Measurements from ENCODE around the gene PADI1.
A peak's percentile ranks its signal among the peaks of the same experiment; 100 is the strongest.

Gene PADI1

DNA sequence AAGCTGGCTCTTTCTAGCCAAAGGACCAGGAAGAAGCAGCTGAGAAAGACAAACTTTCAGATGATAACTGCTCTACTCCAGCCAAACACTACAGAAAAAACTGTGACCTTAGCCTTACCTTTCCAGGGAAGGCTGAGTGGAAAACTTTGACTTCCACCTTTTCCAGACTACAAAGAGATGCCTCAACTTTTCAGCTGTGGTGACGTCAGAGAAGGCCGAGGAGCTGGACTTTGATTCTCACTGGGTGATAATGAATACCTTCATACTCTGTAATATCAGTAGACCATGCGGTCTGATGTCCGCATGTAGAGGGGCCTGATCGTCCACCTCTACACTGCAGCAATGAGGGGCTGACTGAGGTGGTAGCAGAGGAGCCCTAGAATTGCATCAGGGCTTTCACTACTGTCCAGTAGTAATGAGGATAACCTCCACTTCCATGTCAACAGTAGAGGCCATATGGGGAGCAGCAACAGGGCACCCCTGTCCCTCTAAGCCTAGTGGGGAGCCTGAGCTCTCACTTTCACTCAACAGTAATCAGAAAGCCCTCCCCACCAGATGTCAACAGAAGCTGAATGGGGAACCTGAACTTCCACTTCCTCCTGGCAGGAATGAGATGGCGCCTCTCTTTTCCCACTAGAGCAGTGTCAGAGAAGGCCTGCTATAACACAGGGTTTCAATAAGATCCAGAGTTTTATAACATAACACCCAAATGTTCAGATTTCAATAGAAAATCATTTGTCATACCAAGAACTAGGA lies 28.4 kb upstream of the PADI1 start:
- no peak for DNase-seq (ENCODE audit: low read depth, low spot score)
- H3K4me3 ChIP-seq (ENCODE audit: low read length): no peak overlapping the region

DNA sequence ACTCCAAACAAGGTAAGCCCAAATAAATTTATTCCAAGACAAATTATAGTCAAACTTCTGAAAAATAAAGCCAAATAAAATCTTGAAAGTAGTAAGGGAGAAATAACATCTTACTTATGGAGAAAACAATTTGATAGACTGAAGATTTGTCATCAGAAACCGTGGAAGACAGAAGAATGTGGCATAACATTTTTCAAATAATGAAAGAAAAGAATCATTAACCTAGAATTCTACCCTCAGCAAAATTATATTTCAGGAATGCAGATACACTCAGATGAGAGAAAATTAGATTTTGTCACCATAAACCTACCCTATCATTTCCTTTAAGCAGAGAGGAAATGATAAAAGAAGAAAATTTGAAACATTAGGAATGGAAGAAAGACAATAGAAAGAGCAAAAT lies 27.3 kb upstream of the PADI1 start:
- no peak for DNase-seq (ENCODE audit: low read depth, low spot score)
- no peak overlapping the region for H3K4me3 ChIP-seq (ENCODE audit: low read length)

DNA sequence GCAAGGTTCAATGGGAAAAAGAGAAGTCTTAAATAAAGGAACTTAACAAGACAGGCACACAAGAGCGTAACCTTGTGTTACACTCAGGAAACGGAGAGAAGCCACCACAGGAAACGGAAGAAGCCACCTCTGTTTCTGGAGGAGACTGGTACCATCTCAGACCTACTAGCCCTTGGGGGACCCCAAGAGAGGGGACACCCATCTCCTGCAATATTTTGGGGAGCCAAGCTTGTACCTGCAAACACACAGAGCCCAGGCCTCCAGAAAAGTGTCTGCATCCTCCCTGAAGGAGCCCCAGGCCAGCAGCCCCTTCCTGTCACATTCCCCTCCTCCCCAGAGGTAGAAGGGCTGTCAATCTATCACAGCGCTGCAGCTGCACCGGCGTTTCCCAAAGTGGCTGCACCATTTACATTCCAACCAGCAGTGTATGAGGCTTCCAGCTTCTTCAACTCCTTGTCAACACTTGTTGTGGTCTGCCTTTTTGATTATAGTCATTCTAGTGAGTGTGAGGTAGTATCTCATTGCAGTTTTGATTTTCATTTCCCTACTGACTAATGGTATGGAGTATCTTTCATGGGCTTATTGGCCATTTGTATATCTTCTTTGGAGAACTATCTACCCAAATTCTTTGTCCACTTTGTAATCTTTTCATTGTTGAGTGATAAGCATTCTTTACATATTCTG lies 23.0 kb upstream of the PADI1 start:
- DNase-seq (ENCODE audit: low read depth, low spot score): peak; percentile 81
- peak overlapping the region; percentile 40 for H3K4me3 ChIP-seq (ENCODE audit: low read length)

DNA sequence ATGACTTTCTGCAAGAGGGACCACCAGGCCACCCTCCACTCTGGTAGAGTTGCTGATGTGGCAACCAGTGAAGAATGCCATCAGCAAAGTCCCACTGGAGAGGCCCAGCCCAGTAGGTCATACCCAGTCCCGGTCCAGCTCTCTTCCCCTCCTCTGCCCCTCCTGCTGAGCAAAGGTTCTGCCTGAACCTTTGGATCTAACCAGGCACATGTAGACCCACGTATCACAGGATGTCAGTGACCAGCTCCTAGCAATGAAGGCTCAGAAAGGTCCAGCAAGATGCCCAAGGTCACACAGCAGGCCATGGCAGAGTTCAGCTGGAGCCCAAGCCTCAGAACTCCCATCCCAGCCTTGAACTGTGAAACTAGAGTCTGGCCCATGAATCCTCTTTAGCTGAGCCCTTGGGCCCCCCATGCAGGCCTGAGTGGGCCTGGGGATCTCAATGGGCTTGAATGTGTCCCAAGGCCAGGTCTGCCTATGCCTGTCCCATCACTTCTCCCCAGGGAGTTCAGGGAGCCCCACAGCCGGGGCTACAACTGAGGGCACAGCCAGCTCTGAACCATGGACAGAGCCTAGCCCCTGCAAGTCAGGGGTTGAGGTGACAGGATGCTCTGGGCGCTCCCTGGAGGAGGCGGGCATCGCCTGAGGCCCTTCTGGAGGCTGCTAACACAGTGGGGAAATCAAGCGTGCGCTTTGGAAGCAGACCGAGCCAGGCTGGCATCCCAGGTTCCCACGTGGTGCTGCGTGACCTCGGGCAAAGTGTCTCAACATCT lies 21.4 kb upstream of the PADI1 start:
- no peak for DNase-seq (ENCODE audit: low read depth, low spot score)
- H3K4me3 ChIP-seq (ENCODE audit: low read length): no peak overlapping the region

DNA sequence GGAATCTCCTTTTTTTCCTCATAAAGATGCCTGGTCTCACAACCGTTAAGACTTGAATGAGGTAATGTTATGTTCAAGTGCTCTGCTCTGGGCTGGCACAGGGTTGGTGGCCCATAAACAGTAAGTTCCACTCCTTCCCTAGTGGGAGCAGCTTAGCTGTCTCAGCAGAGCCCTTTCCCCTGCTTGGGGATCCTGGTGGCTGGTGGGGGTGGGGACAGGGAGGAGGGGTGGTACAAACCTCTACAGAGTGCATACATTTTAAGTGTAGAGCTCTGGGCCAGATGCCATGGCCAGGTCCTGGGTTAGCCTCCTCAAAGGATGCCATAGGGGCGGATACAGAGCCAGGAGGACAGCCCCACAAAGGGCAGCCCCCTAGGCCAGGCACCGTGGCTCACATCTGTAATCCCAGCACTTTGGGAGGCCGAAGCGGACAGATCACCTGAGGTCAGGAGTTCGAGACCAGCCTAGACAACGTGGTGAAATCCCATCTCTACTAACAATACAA lies 20.7 kb upstream of the PADI1 start:
- DNase-seq (ENCODE audit: low read depth, low spot score): no peak
- H3K4me3 ChIP-seq (ENCODE audit: low read length): no peak overlapping the region

DNA sequence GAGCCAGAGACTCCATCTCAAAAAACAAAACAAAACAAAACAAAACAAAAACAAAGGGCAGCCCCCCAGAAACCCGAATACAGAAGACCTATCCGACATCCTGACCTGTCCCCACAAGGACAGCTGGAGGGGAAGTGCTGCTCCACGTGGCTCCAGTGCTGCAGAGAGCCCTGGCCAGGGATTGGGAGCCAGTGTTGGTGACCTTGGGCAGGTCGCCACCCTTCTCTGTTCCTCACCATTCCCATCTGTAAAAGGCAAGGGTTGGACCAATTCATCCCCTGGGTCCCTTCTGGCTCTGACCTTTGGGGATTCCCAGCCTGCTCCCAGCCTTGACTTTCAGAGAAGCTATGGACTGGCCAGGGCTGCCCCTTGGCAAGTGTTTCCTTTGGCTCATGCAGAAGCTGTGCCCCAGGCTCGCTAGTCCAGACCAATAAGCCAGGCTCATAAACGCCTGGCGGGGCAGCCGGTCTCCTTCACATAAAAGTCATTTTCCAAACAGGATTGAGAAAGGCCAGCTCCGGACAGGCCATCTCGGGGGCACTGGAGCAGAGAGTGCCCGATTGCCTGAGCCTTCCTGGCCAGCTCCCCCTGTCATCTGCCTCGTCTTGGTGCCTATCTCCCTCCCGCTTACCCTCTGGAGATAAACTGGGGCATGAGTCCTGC lies 20.0 kb upstream of the PADI1 start:
- H3K4me3 ChIP-seq (ENCODE audit: low read length): no peak overlapping the region
- DNase-seq (ENCODE audit: low read depth, low spot score): no peak

DNA sequence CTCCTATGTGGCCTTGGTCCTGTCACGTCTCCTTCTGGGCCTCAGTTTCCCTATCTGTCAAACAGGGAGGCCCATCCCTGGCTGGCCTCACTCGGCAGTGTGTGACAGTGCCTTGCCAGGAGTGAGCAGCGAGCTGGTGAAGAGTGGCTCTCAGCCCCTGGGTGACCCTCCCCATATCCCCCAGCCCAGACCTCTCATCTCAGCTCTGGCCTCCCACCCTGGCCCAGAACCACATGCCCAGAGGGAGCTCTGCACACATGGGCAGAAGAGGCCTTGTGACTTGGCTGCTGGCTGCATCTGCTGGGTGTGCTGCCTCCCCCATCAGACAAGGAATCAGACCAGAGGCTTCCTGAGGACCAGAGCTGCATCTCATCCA lies 19.5 kb upstream of the PADI1 start:
- no peak for DNase-seq (ENCODE audit: low read depth, low spot score)
- no peak overlapping the region for H3K4me3 ChIP-seq (ENCODE audit: low read length)

DNA sequence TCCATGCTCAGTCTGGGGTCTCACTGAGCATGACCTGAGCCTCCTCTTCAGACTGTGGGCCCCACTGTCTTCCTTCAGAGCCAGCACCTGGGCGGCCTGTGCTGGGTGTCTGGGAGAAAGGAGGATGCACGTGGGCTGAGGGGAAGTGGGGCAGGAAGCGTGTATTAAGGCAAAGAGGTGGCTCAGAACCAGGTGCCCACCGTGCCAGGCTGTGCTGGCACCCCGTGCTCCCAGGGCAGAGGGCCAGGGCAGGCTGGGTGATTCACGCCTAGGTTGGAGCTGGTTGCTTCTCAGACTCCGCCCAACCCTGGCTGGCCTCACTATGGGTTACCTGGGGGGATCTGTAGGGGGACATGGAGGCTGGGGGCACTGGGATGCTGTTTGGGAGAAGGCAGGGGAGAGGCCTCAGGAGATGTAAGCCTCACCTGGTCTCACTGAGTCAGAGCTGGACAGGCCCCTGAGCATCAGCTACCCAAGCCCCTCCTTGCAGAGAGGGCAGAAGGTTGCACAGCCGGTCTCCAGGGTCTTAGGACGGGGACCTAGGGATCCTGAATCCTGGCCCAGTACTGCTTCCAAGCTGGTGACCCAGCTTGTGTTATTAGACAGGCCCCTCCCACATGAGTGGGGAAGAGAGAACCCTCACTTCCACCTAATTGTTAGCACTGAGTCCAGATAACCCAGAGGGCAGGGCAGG lies 18.6 kb upstream of the PADI1 start:
- DNase-seq (ENCODE audit: low read depth, low spot score): peak; percentile 51
- no peak overlapping the region for H3K4me3 ChIP-seq (ENCODE audit: low read length)

DNA sequence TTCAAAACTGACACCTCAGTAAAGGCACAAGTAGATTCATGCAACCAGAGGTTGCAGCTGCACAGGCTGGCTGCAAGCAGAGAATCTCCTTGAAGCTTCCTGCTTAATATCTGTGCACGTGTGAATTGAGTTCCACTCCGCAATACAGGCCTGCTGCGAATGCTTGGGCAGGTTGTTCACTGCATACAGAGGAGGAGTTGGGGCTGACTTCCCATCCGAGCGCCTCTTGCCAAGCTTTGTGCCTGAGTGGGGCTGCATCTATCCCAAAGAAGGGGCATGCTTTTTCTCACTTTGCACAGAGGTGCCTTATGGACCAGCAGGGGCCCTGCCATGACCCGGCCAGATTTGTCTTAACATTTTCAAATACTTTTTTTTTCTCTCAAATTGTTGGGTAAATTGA lies 17.9 kb upstream of the PADI1 start:
- no peak for DNase-seq (ENCODE audit: low read depth, low spot score)
- H3K4me3 ChIP-seq (ENCODE audit: low read length): no peak overlapping the region

DNA sequence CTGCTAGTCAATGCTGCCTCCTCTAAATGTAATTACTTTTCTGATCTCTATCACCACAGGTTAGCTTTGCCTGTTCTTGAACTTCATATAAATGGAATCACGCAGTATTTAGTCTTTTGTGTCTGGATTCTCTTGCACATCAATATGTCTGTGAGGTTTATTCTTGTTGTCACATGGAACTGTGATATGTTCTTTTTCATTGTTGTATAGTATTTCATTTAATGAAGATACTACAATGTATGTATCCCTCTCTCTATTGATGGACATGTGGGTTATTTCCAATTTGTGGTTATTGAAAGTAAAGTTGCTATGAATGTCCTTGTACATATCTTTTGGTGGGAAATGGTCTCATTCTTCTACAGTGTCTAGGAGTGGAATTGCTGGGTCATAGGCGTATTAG lies 16.7 kb upstream of the PADI1 start:
- no peak for DNase-seq (ENCODE audit: low read depth, low spot score)
- H3K4me3 ChIP-seq (ENCODE audit: low read length): no peak overlapping the region

DNA sequence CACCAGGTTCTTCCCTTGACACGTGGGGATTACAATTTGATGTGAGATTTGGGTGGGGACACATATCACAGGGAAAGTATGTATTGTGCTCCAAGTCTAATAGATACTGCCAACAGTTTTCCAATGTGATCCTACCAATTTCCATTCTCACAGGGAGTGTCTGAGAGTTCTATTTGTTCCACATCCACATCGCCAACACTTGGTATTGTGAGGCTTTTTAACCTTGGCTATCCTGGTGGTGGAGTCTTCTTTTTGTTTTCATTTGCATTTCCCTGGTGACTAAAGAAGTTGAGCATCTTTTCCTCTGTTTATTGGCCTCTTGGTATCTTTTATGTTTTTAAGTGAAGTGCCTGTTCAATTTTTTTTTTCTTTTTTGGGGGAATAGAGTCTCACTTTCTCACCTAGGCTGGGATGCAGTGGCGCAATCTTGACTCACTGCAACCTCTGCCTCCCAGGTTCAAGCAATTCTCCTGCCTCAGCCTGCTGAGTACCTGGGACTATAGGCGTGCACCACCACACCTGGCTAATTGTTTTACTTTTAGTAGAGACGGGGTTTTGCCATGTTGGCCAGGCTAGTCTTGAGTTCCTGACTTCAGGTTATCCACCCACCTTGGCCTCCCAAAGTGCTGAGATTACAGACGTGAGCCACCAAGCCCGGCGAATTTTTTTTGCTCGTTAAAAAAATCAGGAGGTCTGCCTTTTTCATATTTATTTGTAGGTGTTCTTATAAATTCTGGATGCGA lies 15.9 kb upstream of the PADI1 start:
- DNase-seq (ENCODE audit: low read depth, low spot score): no peak
- H3K4me3 ChIP-seq (ENCODE audit: low read length): no peak overlapping the region

DNA sequence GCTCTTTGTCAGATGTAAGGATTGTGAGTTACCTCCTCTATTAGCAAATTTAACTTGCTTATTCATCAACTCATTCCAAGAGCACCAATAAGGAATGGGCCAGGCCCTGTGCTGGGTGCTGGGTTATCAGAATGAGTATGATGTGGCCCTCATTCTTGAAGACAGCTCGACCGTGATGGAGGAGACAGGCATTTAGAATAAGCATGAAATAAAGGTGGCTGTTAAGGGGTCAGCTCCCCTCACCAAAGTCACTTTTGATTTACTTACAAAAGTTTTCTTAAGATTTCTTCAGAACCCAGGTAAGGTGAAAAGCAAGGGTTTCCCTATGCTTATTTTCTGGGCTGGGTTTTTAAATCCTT lies 15.3 kb upstream of the PADI1 start:
- H3K4me3 ChIP-seq (ENCODE audit: low read length): no peak overlapping the region
- DNase-seq (ENCODE audit: low read depth, low spot score): no peak

DNA sequence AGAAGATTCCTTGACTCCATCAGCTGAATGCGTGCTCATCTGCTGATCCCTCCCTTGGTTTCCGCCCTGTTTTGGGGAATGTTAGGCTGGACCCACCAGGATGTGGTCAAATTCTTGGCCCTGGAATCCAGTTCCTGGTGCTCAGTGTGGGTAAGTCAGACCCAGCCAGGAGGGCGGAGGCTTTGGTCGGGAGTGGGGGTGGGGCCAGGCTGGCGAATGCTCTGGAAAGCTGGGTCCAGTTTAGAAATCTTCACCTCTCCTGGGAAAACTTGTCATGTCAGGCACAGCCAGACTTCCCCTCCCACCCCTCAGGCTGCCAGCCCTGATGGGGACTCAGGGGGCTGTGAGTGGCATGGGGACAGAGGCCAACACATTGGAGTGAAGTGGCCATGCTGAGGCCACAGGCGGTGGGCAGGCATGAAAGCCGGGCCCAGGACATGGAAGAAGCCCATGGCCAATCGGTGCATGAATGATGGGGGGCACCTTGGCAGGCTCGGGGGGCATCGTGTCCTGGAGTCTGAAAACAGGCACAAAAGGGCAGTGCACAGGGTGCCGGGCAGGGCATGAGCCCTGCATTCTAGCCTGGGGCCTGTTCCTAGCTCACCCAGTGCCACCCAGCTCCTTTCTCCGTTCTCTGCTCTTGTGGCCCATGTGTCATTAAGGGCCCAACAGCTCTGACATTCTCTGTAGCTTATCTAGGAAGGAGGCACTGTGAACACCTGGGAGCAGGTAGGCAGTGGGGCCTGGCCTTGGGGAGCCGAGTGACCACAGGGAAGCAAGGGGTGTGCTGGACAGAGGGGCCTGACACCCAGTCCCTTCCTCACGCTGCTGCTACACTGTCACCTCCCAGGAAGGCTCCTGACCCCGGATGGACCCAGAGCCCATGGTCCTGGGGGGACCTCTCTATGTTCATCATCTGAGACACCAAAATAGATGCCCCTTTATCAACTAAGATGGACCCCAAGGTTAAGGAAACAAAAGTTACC lies 14.6 kb upstream of the PADI1 start:
- no peak overlapping the region for H3K4me3 ChIP-seq (ENCODE audit: low read length)
- no peak for DNase-seq (ENCODE audit: low read depth, low spot score)

DNA sequence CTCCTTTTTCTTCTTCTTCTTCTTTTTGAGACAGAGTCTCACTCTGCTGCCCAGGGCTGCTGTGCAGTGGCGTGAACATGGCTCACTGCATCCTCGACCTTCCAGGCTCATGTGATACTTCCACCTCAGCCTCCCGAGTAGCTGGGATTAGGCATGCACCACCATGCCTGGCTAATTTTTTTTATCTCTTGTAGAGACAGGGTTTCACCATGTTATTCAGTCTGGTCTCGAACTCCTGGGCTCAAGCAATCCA lies 13.0 kb upstream of the PADI1 start:
- H3K4me3 ChIP-seq (ENCODE audit: low read length): no peak overlapping the region
- DNase-seq (ENCODE audit: low read depth, low spot score): no peak

DNA sequence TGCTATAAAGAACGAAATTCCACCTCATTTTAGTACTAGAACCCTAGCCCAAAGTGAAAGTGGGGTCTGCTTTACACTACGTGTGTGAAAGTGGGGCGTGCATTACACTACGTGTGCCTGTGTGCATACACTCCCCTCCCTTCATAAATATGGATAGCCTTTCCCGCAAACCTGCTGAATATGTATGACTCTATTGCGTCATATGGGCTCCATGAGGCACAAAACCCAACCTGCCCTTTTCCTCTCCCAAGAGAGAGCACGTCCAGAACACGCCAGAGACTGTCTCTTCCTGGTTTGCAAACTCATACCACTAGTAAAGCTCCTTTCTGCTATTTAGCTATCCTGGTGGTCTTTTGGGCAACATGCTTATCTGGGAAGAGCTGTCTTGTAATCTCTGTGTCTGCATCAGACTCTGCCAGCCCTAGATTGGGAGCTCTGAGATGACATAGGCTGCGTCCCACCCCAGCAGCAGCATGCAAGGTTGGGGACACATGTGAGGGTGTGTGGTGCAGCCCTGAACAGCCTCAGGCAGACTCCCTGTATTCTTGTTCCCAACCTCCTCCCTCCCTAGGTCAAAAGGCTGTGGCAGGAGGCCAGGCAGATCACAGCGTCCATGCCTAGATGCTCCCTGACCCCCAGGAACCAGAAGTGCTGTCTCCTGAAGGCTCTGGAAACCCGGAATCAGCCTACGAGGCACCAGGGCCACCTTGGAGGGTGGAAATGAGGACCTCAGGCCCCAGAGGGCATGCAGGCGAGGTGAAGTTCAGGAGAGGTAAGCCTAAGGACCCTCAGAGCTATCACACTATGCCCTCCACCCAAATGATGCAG lies 12.3 kb upstream of the PADI1 start:
- DNase-seq (ENCODE audit: low read depth, low spot score): no peak
- H3K4me3 ChIP-seq (ENCODE audit: low read length): no peak overlapping the region

DNA sequence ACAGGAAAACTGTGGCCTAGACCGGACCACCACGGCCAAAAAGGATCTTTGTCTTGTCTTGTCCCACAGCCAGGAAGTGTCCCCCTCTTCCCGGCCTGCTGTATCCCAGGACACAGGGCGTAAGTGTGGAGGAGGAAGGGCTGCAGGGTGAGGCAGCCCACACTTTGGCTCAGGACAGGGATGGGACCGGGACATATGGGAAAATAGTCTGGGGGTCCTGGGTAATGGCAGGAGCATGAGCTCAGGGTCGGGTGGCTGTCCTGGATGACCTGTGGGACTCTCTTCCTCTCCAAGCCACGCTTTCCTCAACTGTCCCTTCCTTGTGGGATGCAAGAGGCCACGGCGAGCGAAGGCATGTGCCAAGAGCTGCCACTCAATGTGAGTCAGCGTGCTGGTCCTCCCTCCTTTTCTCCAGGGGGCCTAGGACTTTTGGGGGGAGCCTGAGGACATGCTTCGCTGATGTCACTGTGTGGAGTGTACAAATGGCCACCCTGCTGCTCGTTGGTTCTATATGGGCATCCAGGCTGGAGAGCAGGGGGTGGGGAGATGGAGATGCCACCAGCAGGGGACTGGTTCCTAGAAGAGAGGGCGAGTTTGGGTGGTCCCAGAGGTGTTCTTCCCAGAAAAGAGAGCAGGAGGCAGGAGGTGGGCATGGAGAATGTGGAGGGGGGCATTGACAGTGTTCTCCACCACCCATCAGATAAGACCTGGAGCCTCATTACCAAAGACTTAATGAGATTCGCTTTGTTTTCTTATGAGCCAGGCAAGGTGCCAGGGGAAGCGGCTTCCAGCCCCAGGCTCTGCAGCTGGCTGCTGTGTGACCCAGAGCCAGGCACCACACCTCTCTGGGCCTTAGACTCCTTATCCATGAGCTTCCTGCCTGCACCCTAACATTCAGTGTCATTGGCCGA lies 11.5 kb upstream of the PADI1 start:
- H3K4me3 ChIP-seq (ENCODE audit: low read length): no peak overlapping the region
- DNase-seq (ENCODE audit: low read depth, low spot score): no peak

All from Jurkat, Clone E6-1 (cell line).